Nephron progenitor cell (in vitro differentiated cells): ENCODE results near the gene SYCP1.
"Not testable (repeated sequence)": the region's sequence is repeated elsewhere in the genome, so short reads cannot be mapped to it uniquely, and the experiment has no call there.

Experiments used
- DNase-seq: peaks from one replicate; pipeline ENCODE4 v3.0.0; 2021
- H3K27ac Mint-ChIP-seq: 2 replicates; pipeline ENCODE4 v1.8.0; 2021; ENCODE audit warnings: mild to moderate bottlenecking, moderate library complexity, mixed read lengths
- H3K27me3 Mint-ChIP-seq: 2 replicates; pipeline ENCODE4 v1.8.0; 2021; ENCODE audit warnings: mild to moderate bottlenecking, low read depth, mixed read lengths; ENCODE audit not compliant: poor library complexity
- H3K36me3 Mint-ChIP-seq: 2 replicates; pipeline ENCODE4 v1.8.0; 2021; ENCODE audit warnings: low read depth, mixed read lengths
- H3K4me1 Mint-ChIP-seq: 2 replicates; pipeline ENCODE4 v1.8.0; 2021; ENCODE audit warnings: mixed read lengths
- H3K4me3 Mint-ChIP-seq: 2 replicates; pipeline ENCODE4 v1.8.0; 2021; ENCODE audit warnings: mild to moderate bottlenecking, moderate library complexity, mixed read lengths
- H3K9me3 Mint-ChIP-seq: 2 replicates; pipeline ENCODE4 v1.8.0; 2021; ENCODE audit warnings: mild to moderate bottlenecking, moderate library complexity, mixed read lengths
- CTCF ChIP-seq: fragments of 200-600 bp; sonication (generic); IDR thresholded peaks from 2 replicates; pipeline ENCODE4 v1.5.0; 2021; ENCODE audit warnings: antibody characterized with exemption

Gene SYCP1

GRCh38 chr1:115012434-115012833, 157.8 kb downstream of the SYCP1 start:
- no peak for TF ChIP-seq CTCF
- H3K4me1 Mint-ChIP-seq, result no peaks in the 10 kb centered on the region
- no peaks in the 10 kb centered on the region for H3K27me3 Mint-ChIP-seq
- no peaks in the 10 kb centered on the region for H3K36me3 Mint-ChIP-seq
- peaks cover 7% of the 10 kb centered on the region for H3K9me3 Mint-ChIP-seq
- no peak overlapping the region for H3K27ac Mint-ChIP-seq
- DNase-seq, result no peak
- H3K4me3 Mint-ChIP-seq, result no peak overlapping the region

GRCh38 chr1:115013792-115014191, 159.1 kb downstream of the SYCP1 start:
- H3K36me3 Mint-ChIP-seq, result no peaks in the 10 kb centered on the region
- no peak for TF ChIP-seq CTCF
- H3K4me1 Mint-ChIP-seq, result no peaks in the 10 kb centered on the region
- H3K27me3 Mint-ChIP-seq, result no peaks in the 10 kb centered on the region
- H3K27ac Mint-ChIP-seq, result no peak overlapping the region
- peaks cover 14% of the 10 kb centered on the region for H3K9me3 Mint-ChIP-seq
- DNase-seq, result no peak
- no peak overlapping the region for H3K4me3 Mint-ChIP-seq

GRCh38 chr1:115019549-115019948, 164.9 kb downstream of the SYCP1 start:
- not testable (repeated sequence) for H3K27ac Mint-ChIP-seq, H3K36me3 Mint-ChIP-seq, H3K4me1 Mint-ChIP-seq, DNase-seq, H3K4me3 Mint-ChIP-seq, H3K27me3 Mint-ChIP-seq
- peaks cover 34% of the 10 kb centered on the region for H3K9me3 Mint-ChIP-seq

- no peak for DNase-seq
- Mint-ChIP-seq H3K27me3 (peaks cover 6% of the 10 kb centered on the region), H3K9me3 (peaks cover 30% of the 10 kb centered on the region), H3K36me3 (no peaks in the 10 kb centered on the region), H3K27ac (no peak overlapping the region), H3K4me3 (no peak overlapping the region), H3K4me1 (no peaks in the 10 kb centered on the region)
- no peak for TF ChIP-seq CTCF
These were observed 166.5 kb downstream of the SYCP1 start for GRCh38 chr1:115021145-115021544.

- peaks cover 6% of the 10 kb centered on the region for H3K27me3 Mint-ChIP-seq
- no peak for DNase-seq
- H3K4me1 Mint-ChIP-seq, result no peaks in the 10 kb centered on the region
- no peak overlapping the region for H3K27ac Mint-ChIP-seq
- no peaks in the 10 kb centered on the region for H3K36me3 Mint-ChIP-seq
- peaks cover 21% of the 10 kb centered on the region for H3K9me3 Mint-ChIP-seq
- no peak overlapping the region for H3K4me3 Mint-ChIP-seq
- TF ChIP-seq CTCF, result no peak
These were observed 168.9 kb downstream of the SYCP1 start for GRCh38 chr1:115023593-115023992.

- no peaks in the 10 kb centered on the region for H3K36me3 Mint-ChIP-seq
- no peak within 1 kb of the TSS for H3K4me3 Mint-ChIP-seq
- DNase-seq, result no peak
- TF ChIP-seq CTCF, result no peak
- no peaks in the 10 kb centered on the region for H3K4me1 Mint-ChIP-seq
- no peaks in the 10 kb centered on the region for H3K27me3 Mint-ChIP-seq
- no peaks in the 10 kb centered on the region for H3K9me3 Mint-ChIP-seq
- H3K27ac Mint-ChIP-seq, result no peak within 1 kb of the TSS
These were observed 174.9 kb downstream of the SYCP1 start, which contains the start of gene TSHB for GRCh38 chr1:115029526-115029925. Gene TSHB (plus strand): TSS chr1:115029826. CDS start chr1:115033363, 3,537 bp downstream.
